H7 (cell line): Measurements from ENCODE around the gene TGFA. TPM values are rescaled to one million over a fixed set of nuclear protein-coding genes. Genes with fewer than 3 reads are reported as not detected.
"Not testable (repeated sequence)": the region's sequence is repeated elsewhere in the genome, so short reads cannot be mapped to it uniquely, and the experiment has no call there.

Experiments used
- DNase-seq: peaks from one replicate; pipeline ENCODE4 v3.0.0; 2012
- H3K27me3 ChIP-seq: 2 replicates; pipeline ENCODE4 v1.6.0; 2011; ENCODE audit warnings: mild to moderate bottlenecking, low read length; ENCODE audit not compliant: control insufficient read depth, insufficient read depth
- H3K36me3 ChIP-seq: replicated peaks from 2 replicates; pipeline ENCODE4 v1.5.1; 2011; ENCODE audit warnings: low read length; ENCODE audit not compliant: control insufficient read depth, insufficient read depth
- H3K4me3 ChIP-seq: 2 replicates; pipeline ENCODE4 v1.5.1; 2011; ENCODE audit warnings: low read depth, mild to moderate bottlenecking, control low read depth, low read length, moderate library complexity; ENCODE audit not compliant: insufficient read depth
- total RNA-seq: library from RNA; depleted of rRNA; stranded (reverse); fragments of >200 nt; shearing (Covaris generic); gene quantifications from 2 replicates; pipeline ENCODE4 v1.2.3, GENCODE V29; 2014

The TGFA gene
- total RNA-seq, 1 experiment from 2014 or later = 0.87 TPM

GRCh38 chr2:70480468-70480867 lies 73.2 kb downstream of the TGFA start:
- DNase-seq = no peak
- H3K36me3 ChIP-seq = no peaks in the 10 kb centered on the region
- no peak overlapping the region for H3K4me3 ChIP-seq
- no peaks in the 10 kb centered on the region for H3K27me3 ChIP-seq

- Histone ChIP-seq H3K36me3 (no peaks in the 10 kb centered on the region), H3K4me3 (no peak overlapping the region), H3K27me3 (no peaks in the 10 kb centered on the region)
- no peak for DNase-seq
Observed at GRCh38 chr2:70479816-70480215, 73.8 kb downstream of the TGFA start.

DNA sequence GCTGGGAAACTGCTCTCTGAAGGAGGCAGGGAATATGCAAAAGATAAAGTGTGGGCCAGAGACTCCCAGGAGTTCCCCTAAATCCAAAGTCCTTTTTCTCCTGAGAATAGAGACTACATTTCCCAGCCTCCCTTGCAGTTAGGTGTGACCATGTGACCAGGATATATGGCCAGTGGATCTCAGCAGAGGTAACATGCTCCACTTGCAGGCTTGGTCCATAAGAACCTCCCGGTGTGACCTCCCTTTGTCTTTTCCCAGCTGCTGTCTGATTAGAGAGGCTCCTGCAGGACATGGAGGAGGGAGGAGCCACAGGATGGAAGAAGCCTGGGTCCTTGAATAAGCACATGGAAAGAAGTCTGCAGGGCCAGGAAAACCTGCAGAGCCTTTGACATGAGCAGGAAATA lies 76.2 kb downstream of the TGFA start:
- peak; percentile 73 for DNase-seq
- no peaks in the 10 kb centered on the region for H3K27me3 ChIP-seq

DNA sequence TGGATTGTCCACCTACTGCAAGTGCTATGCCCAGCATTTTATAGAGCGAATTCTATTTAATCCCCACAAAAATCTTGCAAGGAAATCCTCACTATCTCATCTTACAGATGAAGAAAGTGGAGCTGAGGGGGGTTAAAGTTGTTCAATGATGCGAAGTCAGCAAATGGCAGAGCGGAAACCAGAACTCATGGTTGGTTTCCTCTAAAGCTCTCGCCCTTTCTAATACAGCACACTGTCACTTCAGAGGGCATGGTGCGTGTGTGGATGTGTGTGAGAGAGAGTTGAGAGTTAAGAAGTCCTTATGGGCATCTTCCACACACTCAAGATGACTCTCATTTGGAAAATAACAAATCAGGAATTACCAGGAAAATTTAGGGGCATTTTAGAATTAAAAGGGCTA lies 78.4 kb downstream of the TGFA start:
- no peak for DNase-seq
- no peaks in the 10 kb centered on the region for H3K27me3 ChIP-seq
- H3K4me3 ChIP-seq = no peak overlapping the region
- no peaks in the 10 kb centered on the region for H3K36me3 ChIP-seq

More for the DNA sequence above, 76.2 kb downstream of the TGFA start:
- no peak overlapping the region for H3K4me3 ChIP-seq
- H3K36me3 ChIP-seq = no peaks in the 10 kb centered on the region

DNA sequence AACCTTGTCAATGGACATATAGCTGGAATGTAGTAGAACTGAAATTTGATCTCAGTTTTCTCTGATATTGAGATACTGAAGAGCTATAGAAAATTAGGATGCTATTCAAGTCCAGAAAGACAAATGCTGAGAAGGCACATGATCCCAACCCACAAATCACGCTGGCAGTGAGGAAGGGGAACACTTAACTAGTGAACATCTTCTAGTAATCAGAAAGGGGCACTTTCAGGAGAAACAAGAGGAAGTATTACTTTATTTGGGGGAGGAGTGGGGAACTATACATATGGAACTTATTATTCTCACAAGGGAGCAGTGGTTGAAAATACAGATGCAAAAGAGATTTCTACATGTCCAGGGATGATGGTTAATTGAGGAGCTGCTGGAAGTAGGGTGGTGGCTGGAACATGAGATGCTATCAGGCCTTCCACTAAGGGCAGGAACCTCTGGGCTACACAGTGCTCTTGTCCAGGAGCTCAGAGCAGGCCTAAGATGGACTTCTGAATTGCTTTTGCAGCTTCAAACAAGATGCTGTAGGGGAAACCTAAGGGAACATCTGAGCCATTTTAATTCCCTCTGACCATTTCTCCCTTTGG lies 79.3 kb downstream of the TGFA start:
- H3K27me3 ChIP-seq = no peaks in the 10 kb centered on the region
- no peaks in the 10 kb centered on the region for H3K36me3 ChIP-seq
- DNase-seq = no peak
- H3K4me3 ChIP-seq = no peak overlapping the region

GRCh38 chr2:70473101-70473722 lies 80.4 kb downstream of the TGFA start:
- H3K4me3 ChIP-seq = no peak overlapping the region
- no peaks in the 10 kb centered on the region for H3K27me3 ChIP-seq
- no peaks in the 10 kb centered on the region for H3K36me3 ChIP-seq
- no peak for DNase-seq

DNA sequence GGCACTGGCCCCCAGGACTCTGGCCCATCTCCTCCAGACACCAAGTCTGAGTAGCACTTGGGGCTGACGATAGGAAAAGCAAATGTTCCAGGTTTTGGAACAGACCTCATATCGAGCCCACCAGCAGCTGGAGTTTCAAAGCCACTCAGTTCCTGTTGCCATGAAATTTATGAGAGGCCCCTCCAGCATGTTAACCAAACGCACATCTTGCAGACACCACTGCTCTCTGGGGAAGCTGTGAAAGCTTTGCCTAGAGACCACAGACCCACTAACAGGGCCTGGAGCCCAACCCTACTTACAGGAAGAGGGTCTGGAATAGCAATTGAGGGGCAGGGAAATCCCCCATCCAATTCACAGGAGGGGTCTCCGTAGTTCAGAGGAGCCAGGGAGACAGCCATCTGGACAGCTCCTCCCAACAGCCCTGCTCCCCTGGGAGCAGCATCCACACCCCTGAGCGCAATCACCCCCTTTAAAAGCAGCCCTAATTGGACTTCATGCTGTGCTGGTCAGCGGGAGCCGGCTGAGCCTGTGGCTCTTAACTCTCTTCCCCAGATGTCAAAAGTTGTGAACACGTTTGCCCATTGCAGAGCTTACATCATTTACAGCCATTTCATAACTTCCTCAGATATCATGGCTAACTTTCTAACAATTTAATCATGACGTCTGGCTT lies 81.3 kb downstream of the TGFA start:
- no peak for DNase-seq
- Histone ChIP-seq H3K27me3 (no peaks in the 10 kb centered on the region), H3K4me3 (no peak overlapping the region), H3K36me3 (no peaks in the 10 kb centered on the region)

DNA sequence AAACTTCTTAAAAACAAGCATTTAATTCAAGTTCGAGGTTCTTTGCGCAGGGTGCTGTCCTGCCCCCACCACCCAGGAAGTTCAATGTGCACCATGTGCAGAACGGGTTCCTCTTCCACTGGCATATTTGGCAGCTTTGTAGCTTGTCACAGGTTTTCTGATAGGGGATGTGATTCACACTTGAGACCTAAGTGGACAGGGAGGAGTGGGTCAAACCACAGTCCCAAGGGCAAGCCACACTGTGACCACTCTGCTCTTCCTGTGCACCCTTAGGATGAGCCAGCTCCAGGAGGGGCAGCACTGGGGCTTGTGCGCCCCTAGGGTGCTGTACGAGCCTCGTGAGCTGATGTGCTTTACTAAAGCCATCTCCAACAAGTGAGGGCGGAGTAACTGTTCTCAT lies 82.5 kb downstream of the TGFA start:
- Histone ChIP-seq H3K36me3 (no peaks in the 10 kb centered on the region), H3K27me3 (no peaks in the 10 kb centered on the region), H3K4me3 (no peak overlapping the region)
- no peak for DNase-seq

DNA sequence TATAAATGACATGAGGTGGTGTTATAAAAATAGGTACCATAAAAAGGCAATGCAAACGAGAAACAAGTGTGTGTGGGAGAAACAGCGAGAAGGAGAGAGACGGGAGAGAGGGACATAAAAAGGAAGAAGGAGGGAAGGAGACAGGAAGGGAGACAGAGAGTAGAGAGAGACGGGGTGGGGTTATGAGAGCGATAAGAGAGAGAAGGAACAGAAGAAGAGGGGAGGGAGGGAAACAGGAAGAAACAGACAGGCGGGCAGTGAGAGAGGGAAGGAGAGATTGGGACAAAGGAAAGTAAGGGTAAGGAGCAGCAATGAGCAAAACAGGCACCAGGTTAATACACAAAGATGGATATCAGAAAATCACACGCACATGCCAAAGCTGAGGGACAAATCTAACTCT lies 83.7 kb downstream of the TGFA start:
- no peak overlapping the region for H3K4me3 ChIP-seq
- H3K36me3 ChIP-seq = no peaks in the 10 kb centered on the region
- no peak for DNase-seq
- no peaks in the 10 kb centered on the region for H3K27me3 ChIP-seq

DNA sequence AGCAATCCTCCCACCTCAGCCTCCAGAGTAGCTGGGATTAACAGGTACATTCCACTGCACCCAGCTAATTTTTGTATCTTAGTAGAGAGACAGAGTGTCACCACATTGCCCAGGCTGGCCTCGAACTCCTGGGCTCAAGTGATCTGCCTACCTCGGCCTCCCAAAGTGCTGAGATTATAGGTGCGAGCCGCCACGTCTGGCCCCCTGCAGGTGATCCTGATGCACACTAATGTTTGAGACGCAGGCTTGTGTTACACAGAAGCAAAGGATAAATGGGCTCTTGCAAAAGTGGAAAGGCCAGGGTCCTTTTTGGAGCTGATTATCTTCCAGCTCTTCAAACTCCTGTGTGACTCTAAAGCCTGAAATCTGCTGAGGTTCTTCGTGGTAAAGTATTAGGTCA lies 84.2 kb downstream of the TGFA start:
- DNase-seq = no peak
- Histone ChIP-seq H3K36me3 (no peaks in the 10 kb centered on the region), H3K27me3 (no peaks in the 10 kb centered on the region), H3K4me3 (no peak overlapping the region)

GRCh38 chr2:70468878-70469277 lies 84.7 kb downstream of the TGFA start:
- H3K36me3 ChIP-seq = no peaks in the 10 kb centered on the region
- DNase-seq = no peak
- H3K4me3 ChIP-seq = no peak overlapping the region
- no peaks in the 10 kb centered on the region for H3K27me3 ChIP-seq

GRCh38 chr2:70467831-70468779 lies 85.5 kb downstream of the TGFA start:
- no peaks in the 10 kb centered on the region for H3K27me3 ChIP-seq
- H3K4me3 ChIP-seq = no peak overlapping the region
- no peak for DNase-seq
- no peaks in the 10 kb centered on the region for H3K36me3 ChIP-seq

DNA sequence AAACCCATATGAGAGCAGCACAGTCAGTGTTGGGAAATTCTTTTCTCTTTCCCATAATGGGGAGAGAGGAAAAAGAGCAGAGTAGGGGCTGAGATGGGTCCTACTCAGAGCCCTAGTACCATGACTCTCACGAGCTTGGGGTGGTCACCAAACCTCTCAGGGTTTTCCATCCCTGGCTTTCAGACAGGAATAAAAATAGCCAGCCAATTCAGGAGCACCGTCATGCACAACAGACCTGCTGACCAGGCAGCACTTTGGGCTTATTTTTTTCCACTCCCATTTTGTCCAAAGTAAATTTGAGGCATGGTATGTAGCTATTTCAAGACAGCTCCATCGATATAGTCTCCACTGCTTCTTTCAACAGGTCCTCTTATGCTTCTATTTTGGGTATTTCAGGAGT lies 86.4 kb downstream of the TGFA start:
- DNase-seq = no peak
- Histone ChIP-seq H3K36me3 (no peaks in the 10 kb centered on the region), H3K4me3 (no peak overlapping the region), H3K27me3 (no peaks in the 10 kb centered on the region)

GRCh38 chr2:70466647-70467046 lies 87.0 kb downstream of the TGFA start:
- not testable (repeated sequence) for H3K27me3 ChIP-seq, H3K36me3 ChIP-seq, DNase-seq, H3K4me3 ChIP-seq
